SH-SY5Y (cell line): ENCODE measurements around the gene CHI3L1.

Source experiments
- GATA2 ChIP-seq: IDR thresholded peaks from 2 replicates; pipeline ENCODE4 v1.6.1; 2011; ENCODE audit warnings: mild to moderate bottlenecking, low read depth, low read length
- GATA3 ChIP-seq: IDR thresholded peaks from 2 replicates; pipeline ENCODE4 v1.6.1; 2011; ENCODE audit warnings: low read depth, mild to moderate bottlenecking, low read length, moderate library complexity

Gene CHI3L1

GRCh38 chr1:203137324-203137723 is 49.2 kb downstream of the CHI3L1 start:
- no peak for TF ChIP-seq GATA3
- TF ChIP-seq GATA2, result no peak

DNA sequence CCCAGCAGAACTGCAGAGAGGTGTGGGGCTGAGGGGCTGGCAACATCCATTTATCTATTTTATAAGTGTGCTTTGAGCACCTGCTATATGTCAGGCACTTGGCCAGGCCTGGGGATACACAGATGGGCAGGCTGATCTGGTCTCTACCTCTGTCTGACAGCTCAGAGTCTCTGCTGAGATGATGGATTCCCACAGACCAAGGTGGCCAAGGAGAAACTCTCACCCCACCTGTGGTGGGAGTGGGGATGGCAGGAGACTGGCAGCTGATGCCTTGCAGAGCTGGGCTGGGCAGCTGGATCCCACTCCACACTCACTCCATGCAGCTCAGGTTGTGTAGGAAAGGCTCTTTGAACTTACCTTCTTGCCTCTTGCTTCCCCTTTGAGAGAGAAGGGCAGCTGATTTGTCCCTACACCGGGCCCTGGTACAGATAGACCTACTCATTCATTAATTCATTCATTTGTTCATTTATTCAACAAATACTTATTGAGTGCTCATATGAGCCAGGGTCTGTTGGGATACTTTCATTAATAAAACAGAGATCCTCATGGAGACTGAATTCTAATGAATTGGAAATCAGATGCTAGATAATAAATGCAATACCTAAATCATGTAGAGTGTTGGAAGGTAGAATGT is 50.0 kb downstream of the CHI3L1 start:
- TF ChIP-seq GATA3 (no peak), GATA2 (no peak)

DNA sequence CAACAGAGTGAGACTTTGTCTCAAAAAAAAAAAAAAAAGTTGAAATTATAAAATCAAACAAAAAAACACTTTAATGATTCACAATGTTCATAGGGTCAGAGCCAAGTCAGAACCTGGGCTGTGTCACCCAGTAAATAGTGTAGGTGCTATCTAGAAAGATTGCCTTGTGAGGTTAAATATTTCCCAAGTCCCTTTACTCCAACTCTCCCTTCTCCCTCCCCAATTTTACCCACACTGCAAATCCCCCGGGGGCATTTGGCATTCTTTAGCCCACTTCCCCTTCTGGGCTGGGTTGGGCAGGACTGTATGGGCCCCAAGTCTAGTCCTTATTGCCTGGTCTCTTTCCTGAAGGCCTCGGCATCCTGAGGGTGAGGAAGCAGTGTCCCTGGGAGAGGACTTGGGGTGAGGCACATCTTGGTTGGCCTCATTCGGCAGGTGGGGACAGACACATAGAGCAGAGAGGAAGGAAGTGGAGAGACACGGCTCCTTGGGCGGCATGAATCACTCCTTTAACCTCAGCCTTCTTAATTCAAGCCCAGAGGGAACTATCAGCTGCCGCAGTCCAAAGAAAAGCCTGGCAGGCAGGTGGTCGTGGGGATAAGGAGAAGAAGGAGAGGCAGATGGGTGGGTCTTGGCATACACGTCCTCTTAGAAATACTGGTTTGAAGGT is 50.7 kb downstream of the CHI3L1 start:
- TF ChIP-seq GATA3 (no peak), GATA2 (no peak)

GRCh38 chr1:203133970-203134725 is 52.4 kb downstream of the CHI3L1 start:
- TF ChIP-seq GATA2 (no peak), GATA3 (no peak)

GRCh38 chr1:203131548-203132200 is 54.8 kb downstream of the CHI3L1 start:
- no peak for TF ChIP-seq GATA3
- no peak for TF ChIP-seq GATA2

- no peak for TF ChIP-seq GATA2
- TF ChIP-seq GATA3, result no peak
Observed at GRCh38 chr1:203130358-203130985, 56.0 kb downstream of the CHI3L1 start.

- TF ChIP-seq GATA2 (peak; percentile 58; the same call in 1 of the 2 replicates), GATA3 (no peak)
Observed at GRCh38 chr1:203129501-203130231, 56.8 kb downstream of the CHI3L1 start.
